Measurements from ENCODE around the gene RPS16.
A peak's percentile ranks its signal among the peaks of the same experiment; 100 is the strongest.

The RPS16 gene

DNA sequence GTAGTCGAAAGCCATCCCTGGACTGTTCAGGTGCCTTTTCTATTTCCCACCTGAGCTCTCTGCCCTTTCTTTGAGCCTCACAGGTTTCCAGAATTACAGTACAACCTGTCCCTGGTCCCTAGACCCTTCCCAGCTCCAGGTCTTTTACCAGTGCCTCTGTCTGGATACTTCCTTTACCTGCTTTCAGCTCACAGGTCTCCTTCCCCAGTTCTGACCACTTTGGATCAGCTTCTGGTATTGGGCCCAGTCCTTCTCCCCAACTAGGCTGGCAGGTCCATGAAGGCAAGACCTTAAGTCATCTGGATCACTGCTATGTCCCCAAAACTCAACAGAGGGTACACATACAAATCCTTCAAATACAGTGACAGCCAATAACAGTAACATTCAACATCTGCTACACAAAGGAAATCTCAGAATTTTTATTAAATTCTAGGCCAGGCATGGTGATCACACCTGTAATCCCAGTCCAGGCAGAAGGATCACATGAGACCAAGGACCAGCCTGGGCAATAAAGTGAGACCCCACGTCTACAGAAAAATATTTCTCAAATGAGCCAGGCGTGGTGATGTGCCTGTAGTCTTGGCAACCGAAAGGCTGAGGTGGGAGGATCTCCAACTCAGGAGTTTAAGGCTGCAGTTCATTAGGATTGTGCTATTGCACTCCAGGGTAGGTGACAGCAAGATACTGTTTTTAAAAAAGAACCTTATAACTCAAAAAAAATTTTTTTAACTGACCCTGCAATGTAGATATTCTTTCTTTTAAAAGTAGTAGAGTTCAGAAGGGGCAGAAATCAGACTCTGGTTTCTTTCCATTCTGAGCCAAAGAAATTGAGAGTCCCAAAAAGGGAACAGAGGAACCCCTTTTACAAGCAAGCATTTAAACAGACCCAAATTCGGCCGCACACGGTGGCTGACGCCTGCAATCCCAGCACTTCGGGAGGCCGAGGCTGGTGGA lies 1.3 kb downstream of the RPS16 start:
- peak overlapping the region; percentile 81 for H3K4me3 ChIP-seq (ENCODE audit: low read depth, low read length)
- TF ChIP-seq, protein P1, sequence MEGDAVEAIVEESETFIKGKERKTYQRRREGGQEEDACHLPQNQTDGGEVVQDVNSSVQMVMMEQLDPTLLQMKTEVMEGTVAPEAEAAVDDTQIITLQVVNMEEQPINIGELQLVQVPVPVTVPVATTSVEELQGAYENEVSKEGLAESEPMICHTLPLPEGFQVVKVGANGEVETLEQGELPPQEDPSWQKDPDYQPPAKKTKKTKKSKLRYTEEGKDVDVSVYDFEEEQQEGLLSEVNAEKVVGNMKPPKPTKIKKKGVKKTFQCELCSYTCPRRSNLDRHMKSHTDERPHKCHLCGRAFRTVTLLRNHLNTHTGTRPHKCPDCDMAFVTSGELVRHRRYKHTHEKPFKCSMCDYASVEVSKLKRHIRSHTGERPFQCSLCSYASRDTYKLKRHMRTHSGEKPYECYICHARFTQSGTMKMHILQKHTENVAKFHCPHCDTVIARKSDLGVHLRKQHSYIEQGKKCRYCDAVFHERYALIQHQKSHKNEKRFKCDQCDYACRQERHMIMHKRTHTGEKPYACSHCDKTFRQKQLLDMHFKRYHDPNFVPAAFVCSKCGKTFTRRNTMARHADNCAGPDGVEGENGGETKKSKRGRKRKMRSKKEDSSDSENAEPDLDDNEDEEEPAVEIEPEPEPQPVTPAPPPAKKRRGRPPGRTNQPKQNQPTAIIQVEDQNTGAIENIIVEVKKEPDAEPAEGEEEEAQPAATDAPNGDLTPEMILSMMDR (IDR thresholded peaks at IDR 0.05; ENCODE audit: borderline replicate concordance, insufficient read depth, low read depth, low read length) = no peak

DNA sequence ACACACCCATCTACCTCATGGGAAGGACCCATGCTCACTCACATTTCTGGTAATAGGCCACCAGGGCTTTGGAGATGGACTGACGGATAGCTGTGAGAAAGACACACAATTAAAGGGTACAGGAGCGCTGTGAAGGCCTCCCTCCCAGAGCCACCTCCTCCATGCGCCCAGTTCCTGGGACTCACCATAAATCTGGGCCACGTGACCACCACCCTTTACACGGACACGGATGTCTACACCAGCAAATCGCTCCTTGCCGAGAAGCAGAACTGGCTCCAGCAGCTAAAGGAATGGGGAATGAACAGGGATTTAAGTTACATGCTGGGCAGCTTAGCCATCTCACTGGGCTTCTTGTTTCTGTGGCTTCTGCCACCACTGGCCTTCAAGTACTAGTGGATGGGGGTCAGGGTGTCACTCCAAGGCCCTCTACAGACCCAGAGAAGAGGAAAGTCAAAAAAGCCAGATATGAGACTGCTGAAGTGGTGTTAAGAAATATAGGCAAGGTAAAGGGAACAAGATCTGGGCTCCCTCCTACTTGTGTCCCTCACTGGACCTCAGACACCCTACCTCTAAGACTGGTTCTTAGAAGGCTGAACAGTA lies 2.2 kb downstream of the RPS16 start:
- H3K4me3 ChIP-seq (ENCODE audit: low read depth, low read length) = no peak overlapping the region
- TF ChIP-seq, protein P1 (IDR thresholded peaks at IDR 0.05; ENCODE audit: borderline replicate concordance, insufficient read depth, low read depth, low read length) = no peak

DNA sequence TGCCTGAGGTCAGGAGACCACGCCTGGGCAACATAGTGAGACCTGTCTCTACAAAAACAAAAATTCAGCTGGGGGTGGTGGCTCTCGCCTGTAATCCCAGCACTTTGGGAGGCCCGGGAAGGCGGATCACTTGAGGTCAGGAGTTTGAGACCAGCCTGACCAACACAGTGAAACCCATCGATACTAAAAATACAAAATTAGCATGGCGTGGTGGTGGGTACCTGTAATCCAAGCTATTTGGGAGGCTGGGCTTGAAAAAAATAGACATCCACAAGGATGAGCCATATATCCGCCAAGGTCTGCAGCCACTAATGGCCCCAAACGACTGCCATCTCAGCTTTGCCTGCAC lies 3.1 kb downstream of the RPS16 start:
- no peak overlapping the region for H3K4me3 ChIP-seq (ENCODE audit: low read depth, low read length)
- TF ChIP-seq, protein P1 (IDR thresholded peaks at IDR 0.05; ENCODE audit: borderline replicate concordance, insufficient read depth, low read depth, low read length) = no peak

DNA sequence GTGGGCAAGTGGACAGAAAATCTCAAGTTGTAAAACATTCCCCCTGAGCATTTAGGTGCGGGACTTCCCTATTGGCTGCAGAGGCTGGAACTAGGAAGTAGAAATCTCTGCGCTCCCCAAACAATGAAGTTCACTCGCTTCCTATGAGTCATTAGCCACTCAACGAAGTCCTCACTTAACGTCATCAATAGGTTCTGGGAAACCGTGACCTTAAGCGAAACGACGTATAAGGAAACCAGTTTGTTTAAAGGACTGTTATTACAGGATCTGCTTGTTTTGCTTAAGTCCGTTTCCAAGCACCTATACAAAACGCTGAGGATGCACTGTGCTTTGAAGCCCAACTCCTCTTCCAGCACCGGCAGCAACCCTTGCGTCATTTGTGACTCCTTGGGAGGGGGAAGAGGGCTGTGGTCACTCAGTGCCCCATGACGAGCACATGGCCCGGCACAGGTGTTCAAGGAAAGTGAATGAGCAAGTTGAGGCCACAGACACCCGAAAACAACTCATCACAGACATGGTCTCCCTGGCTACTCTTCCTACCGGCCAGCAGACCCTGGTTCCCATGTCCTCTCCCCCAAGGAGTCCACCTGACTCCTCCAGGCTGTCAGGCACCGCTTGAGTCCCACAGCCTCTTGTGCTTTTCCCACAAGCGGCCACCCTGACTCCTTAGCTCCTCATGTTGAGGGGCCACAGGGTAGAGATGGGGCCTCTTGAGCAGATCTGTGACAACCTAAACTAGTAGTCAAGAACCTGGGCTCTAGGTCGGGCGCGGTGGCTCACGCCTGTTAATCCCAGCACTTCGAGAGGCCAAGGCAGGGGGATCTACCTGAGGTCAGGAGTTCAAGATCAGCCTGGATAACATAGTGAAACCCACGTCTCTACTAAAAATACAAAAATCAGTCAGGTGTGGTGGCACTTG lies 4.8 kb downstream of the RPS16 start:
- H3K4me3 ChIP-seq (ENCODE audit: low read depth, low read length) = no peak overlapping the region

DNA sequence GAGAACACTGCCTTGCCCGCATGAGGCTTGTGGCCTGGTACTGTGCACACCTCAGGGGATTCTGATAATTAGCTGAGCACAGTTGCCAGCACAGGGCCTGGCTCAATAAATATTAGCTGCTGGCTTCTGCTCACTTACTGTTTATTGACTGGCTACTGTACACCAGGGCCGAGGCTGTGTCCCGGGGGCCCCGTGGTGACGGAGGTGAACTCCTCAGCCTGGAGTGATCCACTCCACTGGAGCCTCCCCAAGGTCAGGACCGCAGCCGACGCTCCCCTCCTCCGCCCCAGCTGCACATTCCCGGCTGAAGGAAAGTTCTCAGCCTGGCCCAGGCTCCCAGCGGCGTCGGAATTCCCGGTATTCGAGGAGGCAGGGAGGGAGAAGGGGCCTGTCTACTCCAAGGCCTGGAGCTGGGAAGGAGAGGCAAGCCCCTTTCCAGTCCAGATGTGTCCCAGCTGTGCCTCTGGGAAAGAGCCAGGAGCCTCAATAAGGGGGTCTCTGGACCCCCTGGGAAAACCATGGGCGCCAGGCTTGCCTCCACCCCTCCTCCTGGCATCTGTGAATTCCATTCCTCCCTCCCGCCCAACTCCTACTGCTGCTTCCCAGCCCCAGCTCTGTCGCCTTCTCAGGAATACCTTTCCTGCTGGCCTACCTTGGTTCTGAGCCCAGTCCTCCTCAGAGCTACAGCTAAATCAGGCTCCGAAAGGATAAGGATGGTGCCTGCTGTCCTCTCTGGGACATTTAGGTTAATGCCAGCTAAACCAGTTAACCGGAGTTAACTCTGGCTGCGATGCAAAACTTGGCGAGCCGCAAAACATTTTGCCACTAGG lies 7.3 kb downstream of the RPS16 start:
- no peak overlapping the region for H3K4me3 ChIP-seq (ENCODE audit: low read depth, low read length)
- TF ChIP-seq, protein P1 (IDR thresholded peaks at IDR 0.05; ENCODE audit: borderline replicate concordance, insufficient read depth, low read depth, low read length) = no peak

More for the DNA sequence above, 4.8 kb downstream of the RPS16 start:
- TF ChIP-seq, protein P1 (IDR thresholded peaks at IDR 0.05; ENCODE audit: borderline replicate concordance, insufficient read depth, low read depth, low read length) = no peak

DNA sequence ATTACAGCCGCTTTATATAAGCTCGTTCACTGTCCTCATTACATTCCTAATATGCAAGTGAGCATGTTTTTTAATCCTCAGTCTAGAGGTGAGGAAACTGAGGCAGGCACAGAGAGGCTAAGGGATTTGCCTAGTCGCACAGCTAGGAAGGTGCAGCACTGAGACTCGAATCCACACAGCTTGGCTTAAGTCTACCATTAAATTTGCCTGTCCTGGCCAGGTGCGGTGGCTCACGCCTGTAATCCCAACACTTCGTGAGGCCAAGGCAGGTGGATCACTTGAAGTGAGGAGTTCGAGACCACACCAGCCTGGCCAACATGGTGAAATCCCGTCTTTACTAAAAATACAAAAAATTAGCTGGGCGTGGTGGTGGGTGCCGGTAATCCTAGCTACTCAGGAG lies 8.0 kb downstream of the RPS16 start:
- no peak overlapping the region for H3K4me3 ChIP-seq (ENCODE audit: low read depth, low read length)
- TF ChIP-seq, protein P1 (IDR thresholded peaks at IDR 0.05; ENCODE audit: borderline replicate concordance, insufficient read depth, low read depth, low read length) = no peak

All from GM12875 (cell line).